CD4-positive, alpha-beta T cell (primary cell): Measurements from ENCODE around the gene RPS15A. TPM values are rescaled to one million over a fixed set of nuclear protein-coding genes. Genes with fewer than 3 reads are reported as not detected.
A peak's percentile ranks its signal among the peaks of the same experiment; 100 is the strongest.

Experiments
- ATAC-seq: fragments of 200-7000 bp; cut with Tn5 transposase; one replicate; pipeline ENCODE4 v1.10.0; 2022; ENCODE audit warnings: mild to moderate bottlenecking; ENCODE audit not compliant: poor library complexity
- CTCF ChIA-PET: fragments of 350-600 bp; sonication (Branson Sonifier 250); formaldehyde crosslinking; loops from one replicate; lab custom pipeline; 2021; ENCODE audit warnings: antibody characterized with exemption, inconsistent platforms; lab: Charles Lee
- POLR2A ChIA-PET: fragments of 350-600 bp; sonication (Branson Sonifier 250); formaldehyde crosslinking; loops from one replicate; lab custom pipeline; 2021; ENCODE audit warnings: antibody characterized with exemption, inconsistent platforms; lab: Charles Lee
- DNase-seq, 14 experiments: peaks; one replicate each; pipeline ENCODE4 v3.0.0-alpha.2; 2013 to 2020; ENCODE audit warnings: mixed read lengths in 2 of 14
- H3K27ac ChIP-seq, 2 donors: one replicate each; pipeline versions ENCODE4 v1.5.1 to v1.7.0; 2013; ENCODE audit warnings: low read length in 2 of 2, low read depth in 1 of 2, mild to moderate bottlenecking in 1 of 2
- H3K27me3 ChIP-seq, 2 experiments: 1 replicate in 1 of 2; 2 replicates in 1 of 2; pipeline versions ENCODE4 v1.6.1 to v1.7.0; 2013; ENCODE audit warnings: low read length in 2 of 2, control low read depth in 1 of 2, mild to moderate bottlenecking in 1 of 2, moderate library complexity in 1 of 2; ENCODE audit not compliant: insufficient read depth in 2 of 2, control insufficient read depth in 1 of 2
- H3K36me3 ChIP-seq: one replicate; pipeline ENCODE4 v1.6.1; 2013; ENCODE audit warnings: low read length, control low read depth; ENCODE audit not compliant: insufficient read depth
- H3K4me1 ChIP-seq: one replicate; pipeline ENCODE4 v1.6.1; 2013; ENCODE audit warnings: low read length, control low read depth; ENCODE audit not compliant: insufficient read depth
- H3K4me3 ChIP-seq: one replicate; pipeline ENCODE4 v1.5.1; 2013; ENCODE audit warnings: mild to moderate bottlenecking, low read length, moderate library complexity
- H3K9me3 ChIP-seq, 2 experiments: 1 replicate in 1 of 2; 2 replicates in 1 of 2; pipeline versions ENCODE4 v1.6.1 to v1.7.0; 2013; ENCODE audit warnings: low read length in 2 of 2, mild to moderate bottlenecking in 2 of 2, control low read depth in 1 of 2, moderate library complexity in 1 of 2; ENCODE audit not compliant: control insufficient read depth in 1 of 2, insufficient read depth in 1 of 2
- H3K27ac Mint-ChIP-seq: one replicate; pipeline ENCODE4 v1.8.0; 2020; ENCODE audit warnings: mixed read lengths
- H3K27me3 Mint-ChIP-seq: one replicate; pipeline ENCODE4 v1.8.0; 2021; ENCODE audit warnings: mixed read lengths
- H3K36me3 Mint-ChIP-seq: one replicate; pipeline ENCODE4 v1.8.0; 2021; ENCODE audit warnings: low read depth, mixed read lengths
- H3K4me1 Mint-ChIP-seq: one replicate; pipeline ENCODE4 v1.8.0; 2021; ENCODE audit warnings: low read depth, mixed read lengths
- H3K4me3 Mint-ChIP-seq: one replicate; pipeline ENCODE4 v1.8.0; 2020; ENCODE audit warnings: mild to moderate bottlenecking, mixed read lengths
- H3K9me3 Mint-ChIP-seq: one replicate; pipeline ENCODE4 v1.8.0; 2020; ENCODE audit warnings: mixed read lengths
- intact Hi-C, 2 experiments: fragments of 100-400 bp; cut with DNase I in 1 of 2; cut with micrococcal nuclease in 1 of 2; formaldehyde crosslinking; loops; one replicate each; pipeline versions ENCODE4 v1.15.1 to v1.9.0; 2023 to 2025; cut with DNase I, micrococcal nuclease
- total RNA-seq, 174 experiments: library from RNA in 2 of 174; stranded (reverse) in 2 of 174; gene quantifications; one replicate each; pipeline ENCODE4 v1.2.3 and lab custom pipeline; 2021 to 2026
- TF ChIP-seq, protein P1 (sequence below): fragments of 200-600 bp; IDR thresholded peaks from one replicate; pipeline ENCODE4 v1.8.0; 2022; ENCODE audit warnings: antibody characterized with exemption, mild to moderate bottlenecking

The RPS15A gene
- total RNA-seq, 2 experiments from 2014 or later, result 3,821 to 3,943 TPM

DNA sequence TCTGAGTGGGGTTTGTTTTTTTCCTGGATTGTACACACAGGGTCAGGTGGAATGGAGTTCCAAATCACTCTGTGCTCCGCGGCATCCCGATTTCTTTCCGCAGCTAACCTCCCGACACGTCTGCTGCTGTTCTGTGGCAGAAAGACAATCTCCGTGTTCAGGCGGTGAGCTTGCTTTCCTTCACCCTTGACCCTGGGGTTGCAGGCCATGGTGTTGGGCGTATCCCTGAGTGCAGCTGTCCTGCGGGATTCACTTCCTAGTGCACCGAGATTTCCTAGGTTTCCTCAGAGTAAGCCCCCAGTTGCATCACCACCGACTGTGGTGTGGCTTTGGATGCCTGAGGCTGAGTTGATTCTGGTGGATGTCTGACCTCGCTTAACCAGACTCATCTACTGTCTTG lies 19.0 kb upstream of the RPS15A start:
- H3K9me3 ChIP-seq, result no peaks in the 10 kb centered on the region
- H3K36me3 ChIP-seq, result peaks cover 62% of the 10 kb centered on the region
- TF ChIP-seq, protein P1, sequence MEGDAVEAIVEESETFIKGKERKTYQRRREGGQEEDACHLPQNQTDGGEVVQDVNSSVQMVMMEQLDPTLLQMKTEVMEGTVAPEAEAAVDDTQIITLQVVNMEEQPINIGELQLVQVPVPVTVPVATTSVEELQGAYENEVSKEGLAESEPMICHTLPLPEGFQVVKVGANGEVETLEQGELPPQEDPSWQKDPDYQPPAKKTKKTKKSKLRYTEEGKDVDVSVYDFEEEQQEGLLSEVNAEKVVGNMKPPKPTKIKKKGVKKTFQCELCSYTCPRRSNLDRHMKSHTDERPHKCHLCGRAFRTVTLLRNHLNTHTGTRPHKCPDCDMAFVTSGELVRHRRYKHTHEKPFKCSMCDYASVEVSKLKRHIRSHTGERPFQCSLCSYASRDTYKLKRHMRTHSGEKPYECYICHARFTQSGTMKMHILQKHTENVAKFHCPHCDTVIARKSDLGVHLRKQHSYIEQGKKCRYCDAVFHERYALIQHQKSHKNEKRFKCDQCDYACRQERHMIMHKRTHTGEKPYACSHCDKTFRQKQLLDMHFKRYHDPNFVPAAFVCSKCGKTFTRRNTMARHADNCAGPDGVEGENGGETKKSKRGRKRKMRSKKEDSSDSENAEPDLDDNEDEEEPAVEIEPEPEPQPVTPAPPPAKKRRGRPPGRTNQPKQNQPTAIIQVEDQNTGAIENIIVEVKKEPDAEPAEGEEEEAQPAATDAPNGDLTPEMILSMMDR, result no peak
- ATAC-seq (no peak), DNase-seq (no peak)
- Mint-ChIP-seq H3K9me3 (no peaks in the 10 kb centered on the region), H3K27me3 (no peaks in the 10 kb centered on the region), H3K4me3 (no peak overlapping the region), H3K36me3 (peaks cover 77% of the 10 kb centered on the region), H3K27ac (no peak overlapping the region), H3K4me1 (peaks cover 4% of the 10 kb centered on the region)
- no peak overlapping the region for H3K4me3 ChIP-seq
- no peaks in the 10 kb centered on the region for H3K27me3 ChIP-seq
- ChIA-PET CTCF (no interaction called here), POLR2A (interaction anchor here (1.5 kb wide), 1 partner anchor 19 kb away, joined by 5 read pairs; the partner anchor contains the start of gene RPS15A)
- peaks cover 3% of the 10 kb centered on the region for H3K4me1 ChIP-seq
- intact Hi-C loops, result loop anchor here in 1 of 2 experiments (5.0 kb wide), 1 partner anchor 38 kb away; no protein-coding TSS in a partner anchor
- H3K27ac ChIP-seq, result no peak overlapping the region

DNA sequence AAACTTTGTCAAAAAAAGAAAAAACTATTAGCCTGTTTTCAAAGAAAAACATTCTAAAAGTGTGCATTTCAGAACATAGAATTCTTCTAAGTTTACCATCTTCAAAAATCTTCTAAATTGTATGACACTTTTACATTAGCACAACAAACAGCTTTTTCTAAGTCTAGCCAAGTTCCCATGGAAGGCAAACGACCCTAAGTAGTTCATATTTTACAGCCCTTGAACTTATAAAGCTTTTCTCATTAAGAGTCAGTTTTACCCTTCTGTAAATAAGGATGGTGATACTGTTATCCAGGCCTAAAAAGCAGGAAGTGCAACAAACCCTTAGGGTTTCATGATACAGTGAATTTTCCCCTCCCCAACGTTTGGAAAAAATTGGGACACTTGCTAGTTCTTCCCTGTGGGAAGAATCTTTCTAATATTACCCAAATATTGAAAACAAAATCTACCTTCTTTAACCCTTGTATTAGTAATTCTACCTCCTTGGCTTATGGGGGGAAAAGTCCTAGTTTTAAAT lies 15.2 kb upstream of the RPS15A start:
- H3K4me3 Mint-ChIP-seq, result no peak overlapping the region
- TF ChIP-seq, protein P1, result no peak
- Histone ChIP-seq H3K4me3 (no peak overlapping the region), H3K9me3 (no peaks in the 10 kb centered on the region), H3K27me3 (no peaks in the 10 kb centered on the region), H3K4me1 (peaks cover 28% of the 10 kb centered on the region), H3K27ac (no peak overlapping the region), H3K36me3 (peaks cover 41% of the 10 kb centered on the region)
- H3K36me3 Mint-ChIP-seq, result peaks cover 61% of the 10 kb centered on the region
- H3K4me1 Mint-ChIP-seq, result peaks cover 23% of the 10 kb centered on the region
- no peaks in the 10 kb centered on the region for H3K27me3 Mint-ChIP-seq
- ATAC-seq (no peak), DNase-seq (no peak)
- intact Hi-C loops, result loop anchor here in 1 of 2 experiments (5.0 kb wide), 1 partner anchor 42 kb away; no protein-coding TSS in a partner anchor
- CTCF ChIA-PET, result interaction anchor here (0.6 to 1.8 kb wide), 5 partner anchors 9 to 120 kb away, joined by 3 to 6 read pairs (median 4); partner anchors contain the start of gene SMG1
- H3K27ac Mint-ChIP-seq, result peak overlapping the region; percentile 77
- POLR2A ChIA-PET, result interaction anchor here (10.2 kb wide), 1 partner anchor 16 kb away, joined by 232 read pairs; the partner anchor contains the start of gene RPS15A
- H3K9me3 Mint-ChIP-seq, result no peaks in the 10 kb centered on the region

DNA sequence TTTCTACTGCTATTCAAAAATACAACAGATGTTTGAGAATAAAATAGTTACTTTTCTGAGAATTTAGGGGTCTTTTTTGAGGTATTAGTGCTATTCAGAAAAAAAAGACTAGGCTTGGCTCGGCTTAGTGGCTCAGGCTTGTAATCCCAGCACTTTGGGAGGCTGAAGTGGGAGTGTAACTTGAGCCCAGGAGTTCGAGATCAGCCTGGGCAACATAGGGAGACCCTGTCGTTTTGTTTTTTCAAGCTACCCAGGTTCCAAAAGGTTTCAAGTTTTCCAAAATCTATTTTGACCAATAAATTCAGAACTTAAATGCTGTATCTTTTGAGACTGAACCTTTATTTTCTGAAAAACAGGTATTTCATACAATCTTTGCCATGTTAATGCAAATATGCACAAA lies 14.4 kb upstream of the RPS15A start:
- Mint-ChIP-seq H3K4me1 (peaks cover 31% of the 10 kb centered on the region), H3K9me3 (no peaks in the 10 kb centered on the region), H3K27ac (peak overlapping the region; percentile 77), H3K36me3 (peaks cover 55% of the 10 kb centered on the region), H3K27me3 (no peaks in the 10 kb centered on the region), H3K4me3 (no peak overlapping the region)
- intact Hi-C loops, result loop anchor here (5.0 kb wide), 4 partner anchors 123 to 913 kb away; partner anchors contain the start of genes CCP110 (in 1 of the 2), COQ7 (in 1 of the 2), GDE1 (in 1 of the 2) and IQCK (in 1 of the 2)
- TF ChIP-seq, protein P1, result no peak
- H3K4me3 ChIP-seq, result no peak overlapping the region
- H3K27ac ChIP-seq, result no peak overlapping the region
- no peak for DNase-seq
- H3K4me1 ChIP-seq, result peaks cover 36% of the 10 kb centered on the region
- no peak for ATAC-seq
- ChIA-PET POLR2A (interaction anchor here (1.0 to 10.2 kb wide), 2 partner anchors 16 to 121 kb away, joined by 5 to 232 read pairs; partner anchors contain the start of genes RPS15A and SMG1), CTCF (interaction anchor here (1.3 to 1.8 kb wide), 3 partner anchors 10 to 27 kb away, joined by 3 to 6 read pairs (median 4); no protein-coding TSS in a partner anchor)
- no peaks in the 10 kb centered on the region for H3K9me3 ChIP-seq
- no peaks in the 10 kb centered on the region for H3K27me3 ChIP-seq
- H3K36me3 ChIP-seq, result peaks cover 35% of the 10 kb centered on the region
